ENCODE data around the gene TAS2R19. TPM values are rescaled to one million over a fixed set of nuclear protein-coding genes. Genes with fewer than 3 reads are reported as not detected.

Gene TAS2R19
- polyA plus RNA-seq, 2 of the 4 experiments (the other 2 are of a cell fraction): 0.19 to 1.1 TPM

DNA sequence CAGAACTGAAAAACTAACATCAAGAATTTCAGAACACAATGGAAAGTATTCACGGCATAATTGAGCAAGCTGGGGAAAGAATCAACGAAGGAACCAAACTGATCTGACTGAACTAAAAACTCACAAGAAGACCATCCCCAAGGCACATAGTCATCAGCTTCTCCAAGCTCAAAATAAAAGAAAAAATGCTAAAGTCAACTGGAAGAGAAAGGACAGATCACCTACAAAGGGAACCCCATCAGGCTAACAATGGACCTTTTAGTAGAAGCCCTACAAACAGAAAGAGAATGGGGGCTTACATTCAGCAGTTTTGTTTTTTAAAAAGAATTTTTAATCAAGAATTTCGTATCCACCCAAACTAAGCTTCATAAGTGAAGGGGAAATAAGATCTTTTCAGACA, 47.5 kb downstream of the TAS2R19 start (continued):
- TF ChIP-seq, protein P1, sequence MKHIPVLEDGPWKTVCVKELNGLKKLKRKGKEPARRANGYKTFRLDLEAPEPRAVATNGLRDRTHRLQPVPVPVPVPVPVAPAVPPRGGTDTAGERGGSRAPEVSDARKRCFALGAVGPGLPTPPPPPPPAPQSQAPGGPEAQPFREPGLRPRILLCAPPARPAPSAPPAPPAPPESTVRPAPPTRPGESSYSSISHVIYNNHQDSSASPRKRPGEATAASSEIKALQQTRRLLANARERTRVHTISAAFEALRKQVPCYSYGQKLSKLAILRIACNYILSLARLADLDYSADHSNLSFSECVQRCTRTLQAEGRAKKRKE (CRISPR knock-in tag; IDR thresholded peaks at IDR 0.05; ENCODE audit: low read depth): no peak
- no peak for TF ChIP-seq HOXA7 (CRISPR knock-in tag; IDR thresholded peaks at IDR 0.05)
- TF ChIP-seq HES2 (IDR thresholded peaks at IDR 0.05): no peak
- TF ChIP-seq HOXB13 (CRISPR knock-in tag; IDR thresholded peaks at IDR 0.05; ENCODE audit: low read depth): no peak
- TF ChIP-seq KDM1A (IDR thresholded peaks at IDR 0.05; ENCODE audit: low read depth): no peak

Other genes starting within 250 kb of the TAS2R19 start
- gene TAS2R7, start 220.0 kb downstream of the TAS2R19 start, polyA plus RNA-seq (2011; rRNA removed): not detected in 2 replicates
- gene TAS2R7, start 220.0 kb downstream of the TAS2R19 start, polyA plus RNA-seq (2017; fragmentation: RNase III; extraction: RNeasy Plus Mini Kit Qiagen cat#74134 plus additional on column Dnase treatment): not detected in 3 replicates
- gene TAS2R8, start 215.3 kb downstream of the TAS2R19 start, polyA plus RNA-seq (2011; rRNA removed): not detected in 2 replicates
- not detected in 3 replicates for gene TAS2R8, start 215.3 kb downstream of the TAS2R19 start, polyA plus RNA-seq (2017; fragmentation: RNase III; extraction: RNeasy Plus Mini Kit Qiagen cat#74134 plus additional on column Dnase treatment)
- not detected in 2 replicates for gene TAS2R9, start 212.5 kb downstream of the TAS2R19 start, polyA plus RNA-seq (2011; rRNA removed)
- not detected in 3 replicates for gene TAS2R9, start 212.5 kb downstream of the TAS2R19 start, polyA plus RNA-seq (2017; fragmentation: RNase III; extraction: RNeasy Plus Mini Kit Qiagen cat#74134 plus additional on column Dnase treatment)
- 0.67 and 0.71 TPM in 2 replicates for gene TAS2R10, start 196.3 kb downstream of the TAS2R19 start, polyA plus RNA-seq (2011; rRNA removed)
- gene TAS2R10, start 196.3 kb downstream of the TAS2R19 start, polyA plus RNA-seq (2017; fragmentation: RNase III; extraction: RNeasy Plus Mini Kit Qiagen cat#74134 plus additional on column Dnase treatment): 0.09 to 0.14 TPM in 2 of 3 replicates, not detected in the other
- 5.7 and 6.4 TPM in 2 replicates for gene PRR4, start 173.1 kb downstream of the TAS2R19 start, polyA plus RNA-seq (2011; rRNA removed)
- gene PRR4, start 173.1 kb downstream of the TAS2R19 start, polyA plus RNA-seq (2017; fragmentation: RNase III; extraction: RNeasy Plus Mini Kit Qiagen cat#74134 plus additional on column Dnase treatment): 1.6 to 2.5 TPM (median 2.2 TPM) in 3 replicates
- 3.4 and 4.3 TPM in 2 replicates for gene PRH1, start 138.4 kb downstream of the TAS2R19 start, polyA plus RNA-seq (2011; rRNA removed)
- 6.7 to 7.8 TPM (median 7.8 TPM) in 3 replicates for gene PRH1, start 138.4 kb downstream of the TAS2R19 start, polyA plus RNA-seq (2017; fragmentation: RNase III; extraction: RNeasy Plus Mini Kit Qiagen cat#74134 plus additional on column Dnase treatment)
- gene TAS2R13, start 113.1 kb downstream of the TAS2R19 start, polyA plus RNA-seq (2011; rRNA removed): 0.19 and 0.28 TPM in 2 replicates
- not detected in 3 replicates for gene TAS2R13, start 113.1 kb downstream of the TAS2R19 start, polyA plus RNA-seq (2017; fragmentation: RNase III; extraction: RNeasy Plus Mini Kit Qiagen cat#74134 plus additional on column Dnase treatment)
- gene PRH2, start 93.4 kb downstream of the TAS2R19 start, polyA plus RNA-seq (2011; rRNA removed): 0.25 and 0.39 TPM in 2 replicates
- gene PRH2, start 93.4 kb downstream of the TAS2R19 start, polyA plus RNA-seq (2017; fragmentation: RNase III; extraction: RNeasy Plus Mini Kit Qiagen cat#74134 plus additional on column Dnase treatment): 0.19 TPM in 1 of 3 replicates, not detected in the others
- 3.1 and 4.1 TPM in 2 replicates for gene TAS2R14, start 83.4 kb downstream of the TAS2R19 start, polyA plus RNA-seq (2011; rRNA removed)
- 0.70 to 0.94 TPM (median 0.80 TPM) in 3 replicates for gene TAS2R14, start 83.4 kb downstream of the TAS2R19 start, polyA plus RNA-seq (2017; fragmentation: RNase III; extraction: RNeasy Plus Mini Kit Qiagen cat#74134 plus additional on column Dnase treatment)
- gene TAS2R50, start 35.7 kb downstream of the TAS2R19 start, polyA plus RNA-seq (2011; rRNA removed): 0.25 and 0.27 TPM in 2 replicates
- not detected in 3 replicates for gene TAS2R50, start 35.7 kb downstream of the TAS2R19 start, polyA plus RNA-seq (2017; fragmentation: RNase III; extraction: RNeasy Plus Mini Kit Qiagen cat#74134 plus additional on column Dnase treatment)
- gene TAS2R20, start 24.3 kb downstream of the TAS2R19 start, polyA plus RNA-seq (2011; rRNA removed): 0.89 and 1.4 TPM in 2 replicates
- 0.15 to 0.21 TPM (median 0.15 TPM) in 3 replicates for gene TAS2R20, start 24.3 kb downstream of the TAS2R19 start, polyA plus RNA-seq (2017; fragmentation: RNase III; extraction: RNeasy Plus Mini Kit Qiagen cat#74134 plus additional on column Dnase treatment)
- 0.73 and 1.1 TPM in 2 replicates for gene TAS2R31, start 8.8 kb upstream of the TAS2R19 start, polyA plus RNA-seq (2011; rRNA removed)
- 0.17 to 0.30 TPM (median 0.28 TPM) in 3 replicates for gene TAS2R31, start 8.8 kb upstream of the TAS2R19 start, polyA plus RNA-seq (2017; fragmentation: RNase III; extraction: RNeasy Plus Mini Kit Qiagen cat#74134 plus additional on column Dnase treatment)
- 0.32 and 0.48 TPM in 2 replicates for gene TAS2R46, start 39.7 kb upstream of the TAS2R19 start, polyA plus RNA-seq (2011; rRNA removed)
- gene TAS2R46, start 39.7 kb upstream of the TAS2R19 start, polyA plus RNA-seq (2017; fragmentation: RNase III; extraction: RNeasy Plus Mini Kit Qiagen cat#74134 plus additional on column Dnase treatment): 0.10 to 0.11 TPM in 2 of 3 replicates, not detected in the other
- gene TAS2R43, start 69.7 kb upstream of the TAS2R19 start, polyA plus RNA-seq (2011; rRNA removed): not detected in 2 replicates
- gene TAS2R43, start 69.7 kb upstream of the TAS2R19 start, polyA plus RNA-seq (2017; fragmentation: RNase III; extraction: RNeasy Plus Mini Kit Qiagen cat#74134 plus additional on column Dnase treatment): not detected in 3 replicates
- 0.26 and 0.69 TPM in 2 replicates for gene TAS2R30, start 112.0 kb upstream of the TAS2R19 start, polyA plus RNA-seq (2011; rRNA removed)
- 0.11 TPM in 1 of 3 replicates, not detected in the others for gene TAS2R30, start 112.0 kb upstream of the TAS2R19 start, polyA plus RNA-seq (2017; fragmentation: RNase III; extraction: RNeasy Plus Mini Kit Qiagen cat#74134 plus additional on column Dnase treatment)
- gene SMIM10L1, start 148.6 kb upstream of the TAS2R19 start, polyA plus RNA-seq (2011; rRNA removed): 4.6 and 6.2 TPM in 2 replicates
- gene SMIM10L1, start 148.6 kb upstream of the TAS2R19 start, polyA plus RNA-seq (2017; fragmentation: RNase III; extraction: RNeasy Plus Mini Kit Qiagen cat#74134 plus additional on column Dnase treatment): 8.3 to 8.4 TPM (median 8.3 TPM) in 3 replicates
- gene TAS2R42, start 164.3 kb upstream of the TAS2R19 start, polyA plus RNA-seq (2011; rRNA removed): not detected in 2 replicates
- gene TAS2R42, start 164.3 kb upstream of the TAS2R19 start, polyA plus RNA-seq (2017; fragmentation: RNase III; extraction: RNeasy Plus Mini Kit Qiagen cat#74134 plus additional on column Dnase treatment): not detected in 3 replicates
- gene PRB3, start 247.1 kb upstream of the TAS2R19 start, polyA plus RNA-seq (2011; rRNA removed): not detected in 2 replicates
- not detected in 3 replicates for gene PRB3, start 247.1 kb upstream of the TAS2R19 start, polyA plus RNA-seq (2017; fragmentation: RNase III; extraction: RNeasy Plus Mini Kit Qiagen cat#74134 plus additional on column Dnase treatment)